Measurements from ENCODE around the gene SLC35G3. TPM values are rescaled to one million over a fixed set of nuclear protein-coding genes. Genes with fewer than 3 reads are reported as not detected.

The SLC35G3 gene
- total and polyA plus RNA-seq, 2 of the 8 experiments (the other 6 are each of a cell fraction or from before 2014, with no cell fraction given), result not detected

- Histone ChIP-seq H3K9me3 (ENCODE audit: insufficient read depth in 2 of 2, low read depth in 1 of 2, low read length in 1 of 2) (no peaks in the 10 kb centered on the region), H3K36me3 (ENCODE audit: control insufficient read depth in 2 of 4, insufficient read depth in 4 of 4, low read length in 3 of 4) (no peaks in the 10 kb centered on the region), H3K4me3 (ENCODE audit: extremely low read depth in 1 of 4, insufficient read depth in 2 of 4, low read depth in 3 of 4, low read length in 4 of 4) (no peak overlapping the region), H4K8ac (ENCODE audit: extremely low read depth, insufficient read depth, low read length) (no peak overlapping the region), H3K56ac (replicated peaks; ENCODE audit: insufficient read length, low read depth, low read length) (no peak overlapping the region), H3K4ac (replicated peaks; ENCODE audit: insufficient read length, low read depth, low read length) (no peak overlapping the region), H3K9ac (replicated peaks in 1 of 4; ENCODE audit: extremely low read depth in 1 of 4, low read depth in 3 of 4, low read length in 3 of 4) (no peak overlapping the region), H2BK5ac (ENCODE audit: low read depth, low read length) (no peak overlapping the region), H4K91ac (replicated peaks; ENCODE audit: insufficient read length, low read length) (no peak overlapping the region), H2BK120ac (replicated peaks; ENCODE audit: low read depth, low read length) (no peak overlapping the region), H4K20me1 (replicated peaks in 1 of 2; ENCODE audit: control insufficient read depth in 1 of 2, insufficient read depth in 2 of 2, low read length in 2 of 2) (no peaks in the 10 kb centered on the region), H3K4me1 (replicated peaks in 1 of 4; ENCODE audit: control insufficient read depth in 3 of 4, insufficient read depth in 4 of 4, low read length in 3 of 4) (no peaks in the 10 kb centered on the region), H2BK12ac (ENCODE audit: low read depth, low read length) (no peak overlapping the region), H3K27ac (ENCODE audit: low read depth, low read length) (no peak overlapping the region), H3K18ac (ENCODE audit: extremely low read depth, low read length) (no peak overlapping the region), H4K5ac (ENCODE audit: insufficient read length, low read depth, low read length) (no peak overlapping the region), H3K79me1 (ENCODE audit: low read depth, low read length) (no peaks in the 10 kb centered on the region), H2BK20ac (ENCODE audit: low read length) (no peak overlapping the region), H3K14ac (ENCODE audit: insufficient read length) (no peak overlapping the region), H2AK5ac (ENCODE audit: low read depth, low read length) (no peak overlapping the region), H3K4me2 (ENCODE audit: insufficient read depth in 1 of 2, low read depth in 2 of 2, low read length in 2 of 2) (no peak overlapping the region), H3K23me2 (ENCODE audit: low read depth, low read length) (no peaks in the 10 kb centered on the region), H3K79me2 (ENCODE audit: control insufficient read depth in 1 of 2, insufficient read depth in 2 of 2, low read length in 2 of 2) (no peaks in the 10 kb centered on the region), H3K23ac (ENCODE audit: insufficient read length) (no peak overlapping the region), H2AFZ (ENCODE audit: low read length) (no peak overlapping the region), H3K27me3 (replicated peaks in 1 of 4; ENCODE audit: control insufficient read depth in 3 of 4, extremely low read depth in 1 of 4, insufficient read depth in 3 of 4, low read length in 3 of 4) (no peaks in the 10 kb centered on the region), H2BK15ac (ENCODE audit: low read length) (no peak overlapping the region)
- FAIRE-seq (no peak), DNase-seq (ENCODE audit: low read depth in 1 of 2, low spot score in 2 of 2) (no peak)
- CTCF ChIA-PET (ENCODE audit: partially characterized antibody), result interaction anchor here (0.6 to 0.7 kb wide), 2 partner anchors 299 to 351 kb away, joined by 3 to 4 read pairs; no protein-coding TSS in a partner anchor
- POLR2A ChIA-PET (ENCODE audit: partially characterized antibody), result no interaction called here
- WGBS, 2 experiments (ENCODE audit: extremely low coverage in 1 of 2, insufficient coverage in 1 of 2, insufficient read length in 1 of 2, insufficient replicate concordance in 2 of 2, low coverage in 1 of 2, low lambda C conversion rate in 2 of 2, missing lambda C conversion rate in 1 of 2), result 77% methylated on average over 2 of the region's 2 CpGs; no CpG with 5 or more reads in 1 of the 2 experiments
- TF ChIP-seq ATF2 (IDR thresholded peaks at IDR 0.05; ENCODE audit: low read length) (no peak), ASH2L (IDR thresholded peaks at IDR 0.05; ENCODE audit: low read length) (no peak), GABPA (IDR thresholded peaks at IDR 0.05; ENCODE audit: borderline replicate concordance, insufficient read depth, low read length) (no peak), CREB1 (IDR thresholded peaks at IDR 0.05) (no peak), BRCA1 (IDR thresholded peaks at IDR 0.05; ENCODE audit: low read depth, low read length) (no peak)
Observed at GRCh38 chr17:35188111-35188510, 6.1 kb downstream of the SLC35G3 start.
